GM21737 (cell line): Measurements from ENCODE around the gene CGB5.
"Not testable (repeated sequence)": the region's sequence is repeated elsewhere in the genome, so short reads cannot be mapped to it uniquely, and the experiment has no call there.

Experiments
- ATAC-seq: cut with Tn5 transposase; IDR thresholded peaks from one replicate; pipeline ENCODE4 v1.9.1; 2021; ENCODE audit warnings: mild to moderate bottlenecking, moderate library complexity; ENCODE audit not compliant: unreplicated experiment

Gene CGB5

DNA sequence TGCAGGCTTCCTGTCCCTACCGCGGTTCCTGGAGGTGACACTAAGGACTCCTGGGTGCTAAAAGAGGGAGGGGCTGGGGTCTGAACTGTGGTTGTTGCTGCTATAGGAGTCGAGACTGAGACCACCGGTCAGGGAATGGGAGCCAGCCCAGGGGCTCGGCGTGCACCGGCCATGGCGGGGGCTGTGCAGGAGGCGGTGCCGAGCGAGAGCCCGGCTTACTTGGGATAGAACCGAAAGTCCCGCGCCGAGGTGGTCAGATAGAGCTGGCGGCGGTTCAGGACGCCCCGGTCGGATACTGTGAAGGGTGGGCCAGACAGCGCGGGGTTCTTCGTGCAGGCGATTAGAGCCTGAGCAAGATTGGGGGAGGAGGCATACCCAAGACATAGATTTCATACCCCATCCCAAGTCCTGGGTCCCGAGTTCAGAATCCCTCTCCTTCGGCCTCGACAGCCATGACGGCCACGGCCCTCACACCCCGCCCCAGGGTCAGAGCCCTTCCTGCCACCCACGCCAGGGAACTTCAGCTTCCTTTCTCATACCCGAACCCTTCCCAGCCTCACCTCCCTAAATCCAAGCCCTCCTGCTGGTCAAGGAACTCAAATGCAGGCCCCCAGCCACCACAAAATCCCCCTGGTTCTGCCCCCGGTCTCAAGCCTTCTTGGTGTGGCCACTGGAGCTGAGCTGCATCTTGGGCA, 13.4 kb downstream of the CGB5 start:
- ATAC-seq, result not testable (repeated sequence)

DNA sequence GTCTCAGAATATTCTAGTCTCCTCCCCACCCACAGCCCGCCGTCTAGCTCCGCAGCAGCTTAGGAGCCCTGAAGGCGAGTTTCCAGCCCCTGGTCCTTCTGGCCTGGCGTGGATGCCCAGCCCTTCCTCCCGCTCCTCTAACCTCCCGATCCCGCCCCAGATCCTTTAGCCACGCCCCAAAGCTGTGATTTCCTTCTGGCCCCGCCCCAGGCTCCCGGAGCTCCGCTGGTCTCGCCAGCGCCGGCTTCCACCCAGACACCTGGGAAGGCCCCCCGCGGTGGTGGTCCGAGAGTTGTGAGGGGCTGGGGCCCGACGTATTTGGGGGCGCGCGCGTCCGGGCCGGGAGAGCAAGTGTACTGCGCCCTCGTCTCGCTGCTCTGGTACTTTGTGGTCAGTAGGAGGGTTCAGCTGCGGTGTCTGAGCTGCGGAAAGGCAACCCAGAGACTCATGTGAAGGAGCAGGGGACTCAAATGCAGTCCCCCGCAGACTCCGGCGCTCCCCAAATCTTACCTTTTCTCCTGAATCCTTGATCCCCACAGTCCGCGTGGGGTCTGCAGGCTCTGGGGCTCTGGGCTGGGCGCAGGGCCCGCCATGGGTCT, 14.1 kb downstream of the CGB5 start, which contains the start of gene CGB7:
Gene CGB7, minus strand, starts transcription at position 114 of the 599 bp plus-strand sequence. CDS start 2,374 bp downstream, outside the sequence.
- no peak for ATAC-seq

DNA sequence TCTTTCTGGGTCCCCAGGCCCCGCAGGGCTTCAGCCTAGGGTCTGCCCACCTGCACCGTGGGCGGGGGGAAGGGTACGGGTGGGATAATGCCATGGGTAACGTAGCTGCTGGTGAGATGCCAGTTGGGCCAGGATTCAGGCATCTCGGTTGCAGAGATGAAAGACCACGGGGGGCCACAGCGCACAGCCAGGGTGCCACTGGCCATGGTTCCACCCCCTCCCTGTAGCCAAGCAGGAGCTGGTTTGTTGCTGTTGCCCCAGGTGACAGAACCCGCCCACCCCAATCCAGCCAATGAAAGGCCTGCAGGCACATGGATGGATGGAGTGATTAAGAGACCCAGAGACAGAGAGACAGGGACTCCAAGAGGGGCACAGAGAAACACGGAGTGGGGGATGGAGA, 14.9 kb downstream of the CGB5 start:
- no peak for ATAC-seq

DNA sequence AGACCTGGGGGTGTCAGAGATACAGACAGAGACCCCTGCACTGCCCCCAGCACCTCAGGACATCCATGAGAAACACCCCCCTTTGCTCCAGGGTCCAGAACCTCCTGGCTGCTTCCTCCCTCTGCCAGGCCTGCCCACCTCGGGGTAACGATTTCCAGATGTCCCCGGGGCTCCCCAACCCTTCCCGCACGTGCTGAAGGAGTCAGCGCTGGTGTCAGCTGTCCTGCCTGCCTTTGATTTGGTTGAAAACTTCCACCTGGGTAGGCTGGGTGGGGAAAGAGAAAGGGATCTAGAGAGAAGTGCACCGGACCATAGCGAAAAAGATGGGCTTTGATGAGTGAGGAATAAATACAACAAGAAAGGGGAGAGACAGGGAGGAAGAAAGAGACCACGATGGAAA, 15.4 kb downstream of the CGB5 start:
- no peak for ATAC-seq

DNA sequence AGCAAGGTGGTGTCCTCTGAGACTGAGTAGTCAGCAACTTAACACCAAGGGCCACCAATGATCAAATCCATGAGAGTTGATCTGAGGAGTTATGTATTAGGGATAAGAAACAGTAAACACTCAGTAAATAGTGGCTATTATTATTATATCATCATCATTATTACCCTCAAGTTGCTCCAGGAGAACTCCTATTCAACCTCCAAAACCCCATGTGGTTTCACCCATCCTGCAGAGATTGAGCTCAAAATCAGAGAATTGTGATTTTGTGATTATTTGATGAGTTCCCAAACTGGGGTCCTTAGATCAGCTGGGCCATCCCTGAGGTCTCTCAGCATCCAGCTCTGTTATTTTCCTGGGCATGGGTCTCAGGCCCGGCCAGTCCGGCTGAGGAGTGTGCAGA, 17.4 kb downstream of the CGB5 start:
- ATAC-seq, result no peak

DNA sequence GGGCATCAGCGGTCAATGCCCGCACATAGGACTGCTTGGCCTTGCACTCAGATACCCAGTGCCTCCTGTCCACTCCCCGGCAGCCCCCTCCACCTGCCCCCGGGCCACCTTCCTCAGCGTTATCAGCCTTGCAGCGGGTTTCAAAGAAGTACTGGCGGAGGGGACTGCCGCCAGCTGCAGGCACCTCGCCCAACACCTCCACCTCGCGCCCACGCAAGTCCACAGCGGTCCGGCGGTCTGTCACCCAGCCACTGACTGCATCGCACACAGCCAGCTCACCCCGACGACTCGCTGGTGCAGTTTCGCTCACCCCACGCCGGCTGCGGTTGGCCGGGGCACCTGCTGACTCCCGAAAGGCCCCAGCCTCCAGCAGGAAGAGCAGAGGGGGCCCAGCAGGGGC, 17.8 kb downstream of the CGB5 start:
- ATAC-seq, result no peak

DNA sequence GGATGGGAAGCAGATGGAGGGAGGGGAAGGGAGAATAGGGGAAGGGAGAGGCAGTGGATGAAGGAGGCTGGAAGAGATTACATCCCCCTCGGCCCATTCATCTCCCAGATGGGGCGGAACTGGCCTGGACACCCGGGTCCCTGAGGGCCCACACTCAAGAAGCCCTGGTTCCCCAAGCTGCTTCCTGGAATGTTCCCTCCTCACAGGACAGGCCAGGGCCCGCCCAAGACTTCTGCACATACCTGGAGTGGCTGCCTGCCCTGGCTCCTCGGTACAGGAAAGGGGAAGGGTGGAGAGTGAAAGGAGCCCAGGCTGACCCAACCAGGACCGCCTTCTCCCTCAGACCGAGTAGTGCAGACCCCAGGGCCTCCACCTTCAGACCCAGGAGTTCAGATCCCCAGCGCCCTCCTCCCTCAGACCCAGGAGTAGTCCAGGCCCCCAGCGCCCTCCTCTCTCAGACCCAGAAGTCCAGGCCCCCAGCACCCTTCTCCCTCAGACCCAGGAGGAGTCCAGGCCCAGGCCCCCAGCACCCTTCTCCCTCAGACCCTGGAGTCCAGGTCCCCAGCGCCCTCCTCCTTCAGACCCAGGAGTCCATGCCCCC, 20.5 kb downstream of the CGB5 start:
- ATAC-seq, result no peak

DNA sequence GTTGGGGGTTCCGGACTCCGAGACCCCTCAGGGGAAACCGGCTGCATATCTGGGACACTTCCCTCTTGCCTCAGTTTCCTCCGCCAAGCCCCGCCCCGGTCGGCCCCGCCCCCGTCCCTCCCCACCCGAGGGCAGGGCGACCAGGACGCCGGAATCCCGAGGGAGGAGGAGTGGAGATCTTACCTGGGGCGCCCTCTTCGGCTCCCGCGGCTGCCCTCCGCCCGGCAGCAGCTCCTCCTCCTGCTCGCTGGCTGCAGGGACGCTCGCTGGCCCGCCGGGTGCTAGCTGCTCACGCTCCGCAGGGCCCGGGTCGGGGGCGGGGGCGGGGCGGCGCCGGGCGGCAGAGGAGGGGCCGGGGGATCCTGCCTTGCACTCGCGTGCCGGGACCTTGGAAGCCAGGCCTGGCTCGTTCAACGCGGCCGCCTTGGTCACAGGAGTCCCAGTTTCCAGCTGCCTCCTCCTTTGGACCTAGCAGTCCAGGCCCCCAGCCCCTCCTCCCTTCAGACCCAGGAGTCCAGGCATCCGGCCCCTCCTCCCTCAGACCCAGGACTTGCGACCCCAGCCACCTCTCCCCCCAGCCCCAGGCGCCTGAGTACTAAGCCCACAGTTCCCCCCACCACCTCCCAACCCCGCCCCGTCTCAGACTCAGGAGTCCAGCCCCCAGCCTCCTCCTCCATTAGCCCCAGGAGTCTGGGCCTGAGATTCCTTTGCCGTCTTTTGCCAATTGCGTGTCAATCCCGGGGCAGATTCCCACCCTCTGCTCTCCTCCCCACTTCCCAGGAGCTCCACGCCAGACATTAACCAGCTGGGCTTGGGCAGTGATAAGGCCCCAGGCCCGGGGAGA, 21.3 kb downstream of the CGB5 start, which contains the start of gene NTF4:
Gene NTF4, minus strand, starts transcription at position 51 of the 844 bp plus-strand sequence. CDS start 2,821 bp downstream, outside the sequence.
- no peak for ATAC-seq

DNA sequence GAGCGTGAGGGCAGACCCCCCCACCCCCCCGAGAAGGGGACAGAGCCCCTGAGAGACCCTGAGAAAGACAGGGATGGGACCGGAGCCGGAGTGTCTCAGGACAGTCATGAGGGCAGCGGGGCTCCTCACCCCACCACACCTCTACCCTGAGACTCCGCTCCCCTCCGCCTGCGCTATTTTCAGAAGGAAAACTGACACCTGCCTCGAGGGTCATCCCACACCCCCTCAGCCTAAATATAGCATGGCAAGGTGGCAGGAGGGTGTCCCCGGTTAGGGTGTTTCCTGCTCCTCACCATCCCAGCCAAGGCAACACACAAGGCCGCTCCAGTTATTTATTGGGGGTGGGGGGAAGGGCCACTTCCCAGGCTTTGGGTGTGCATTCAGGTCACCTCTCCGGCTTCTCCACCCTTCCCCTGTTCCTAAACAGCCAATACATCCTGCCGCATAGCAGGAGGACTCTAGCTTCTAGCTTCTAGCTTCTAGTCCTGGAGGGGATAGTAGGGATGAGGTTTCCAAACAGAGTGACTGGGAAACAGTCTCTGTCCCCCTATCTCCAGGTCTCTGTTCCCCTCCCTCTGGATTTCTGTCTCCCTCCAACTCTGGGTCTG, 22.4 kb downstream of the CGB5 start:
- no peak for ATAC-seq

DNA sequence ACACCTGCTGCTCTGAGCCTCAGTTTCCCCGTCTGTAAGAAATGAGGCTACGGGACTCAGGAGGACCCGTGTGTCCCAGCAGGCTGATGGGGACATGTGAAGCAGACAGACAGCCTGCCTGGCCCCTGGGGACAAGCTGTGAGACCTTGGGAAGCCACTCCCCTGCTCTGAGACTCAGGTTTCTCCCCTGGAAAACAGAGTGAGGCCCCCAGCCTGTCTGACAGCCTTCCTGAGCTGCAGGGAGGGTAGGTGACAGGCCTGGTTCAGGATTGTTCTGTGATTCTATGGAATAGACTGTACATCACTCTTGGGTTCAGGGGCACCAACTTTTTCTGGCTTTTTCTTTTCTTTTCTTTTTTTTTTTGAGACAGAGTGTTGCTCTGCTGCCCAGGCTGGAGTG, 23.9 kb downstream of the CGB5 start:
- no peak for ATAC-seq

DNA sequence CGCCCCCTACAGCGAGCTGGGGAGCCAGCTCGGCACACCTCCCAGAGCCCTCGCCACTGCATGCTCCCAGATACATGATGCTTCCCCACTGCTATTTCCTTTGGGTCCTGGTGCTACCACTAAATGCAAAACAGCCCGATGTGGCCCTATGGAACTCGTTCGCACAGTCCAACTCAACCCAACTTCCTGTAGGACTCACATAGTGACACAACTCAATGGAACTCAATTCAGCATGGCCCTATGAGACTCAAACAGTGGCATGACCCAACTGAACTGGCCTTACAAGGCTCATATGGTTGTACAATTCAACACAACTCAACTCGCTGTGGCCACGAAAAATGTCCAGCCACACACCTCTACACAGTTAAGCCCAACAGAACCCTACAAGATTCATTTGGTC, 25.4 kb downstream of the CGB5 start:
- no peak for ATAC-seq

DNA sequence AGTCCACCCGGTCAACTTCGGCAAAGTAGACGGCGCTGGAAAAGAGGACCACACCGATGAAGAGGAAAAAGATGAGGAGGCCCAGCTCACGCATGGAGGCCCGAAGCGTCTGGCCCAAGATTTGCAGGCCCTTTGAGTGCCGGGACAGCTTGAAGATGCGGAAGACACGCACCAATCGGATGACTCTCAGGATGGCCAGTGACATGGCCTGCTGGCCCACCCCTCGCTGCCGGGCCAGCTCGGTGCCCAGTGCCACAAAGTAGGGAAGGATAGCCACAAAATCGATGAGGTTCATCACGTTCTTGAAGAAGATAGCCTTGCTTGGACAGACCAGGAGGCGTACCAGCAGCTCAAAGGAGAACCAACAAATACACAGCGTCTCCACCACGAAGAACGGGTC, 26.8 kb downstream of the CGB5 start:
- no peak for ATAC-seq

DNA sequence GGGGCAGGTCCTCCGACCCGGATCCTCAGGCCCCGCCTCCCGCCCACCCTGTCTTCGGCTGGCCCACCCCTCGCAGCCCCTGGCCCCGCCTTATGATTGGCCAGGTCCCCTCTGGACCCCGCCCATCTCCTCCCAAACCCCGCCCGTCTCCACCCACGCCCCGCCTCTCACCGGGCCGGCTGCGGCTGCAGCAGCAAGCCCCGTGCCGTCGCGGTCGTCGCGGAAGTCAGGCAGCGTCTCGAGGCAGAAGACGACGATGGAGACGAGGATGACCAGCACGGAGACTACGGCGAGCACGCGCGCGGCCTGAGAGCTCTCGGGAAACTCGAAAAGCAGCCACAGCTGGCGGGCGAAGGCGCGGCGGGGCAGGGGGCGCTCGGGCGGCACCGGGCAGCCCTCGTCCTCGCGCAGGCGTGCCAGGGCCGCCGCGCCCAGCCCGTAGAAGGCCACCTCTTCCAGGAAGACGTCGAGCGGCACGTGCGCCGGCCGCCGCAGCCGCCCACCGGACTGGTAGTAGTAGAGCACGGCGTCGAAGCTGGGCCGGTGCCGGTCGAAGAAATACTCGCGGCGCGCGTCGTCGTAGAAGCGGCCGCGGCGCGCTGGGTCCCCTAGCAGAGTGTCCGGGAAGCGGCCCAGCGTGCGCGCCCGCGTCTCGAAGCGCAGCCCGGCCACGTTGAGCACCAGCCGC, 28.4 kb downstream of the CGB5 start:
- no peak for ATAC-seq

DNA sequence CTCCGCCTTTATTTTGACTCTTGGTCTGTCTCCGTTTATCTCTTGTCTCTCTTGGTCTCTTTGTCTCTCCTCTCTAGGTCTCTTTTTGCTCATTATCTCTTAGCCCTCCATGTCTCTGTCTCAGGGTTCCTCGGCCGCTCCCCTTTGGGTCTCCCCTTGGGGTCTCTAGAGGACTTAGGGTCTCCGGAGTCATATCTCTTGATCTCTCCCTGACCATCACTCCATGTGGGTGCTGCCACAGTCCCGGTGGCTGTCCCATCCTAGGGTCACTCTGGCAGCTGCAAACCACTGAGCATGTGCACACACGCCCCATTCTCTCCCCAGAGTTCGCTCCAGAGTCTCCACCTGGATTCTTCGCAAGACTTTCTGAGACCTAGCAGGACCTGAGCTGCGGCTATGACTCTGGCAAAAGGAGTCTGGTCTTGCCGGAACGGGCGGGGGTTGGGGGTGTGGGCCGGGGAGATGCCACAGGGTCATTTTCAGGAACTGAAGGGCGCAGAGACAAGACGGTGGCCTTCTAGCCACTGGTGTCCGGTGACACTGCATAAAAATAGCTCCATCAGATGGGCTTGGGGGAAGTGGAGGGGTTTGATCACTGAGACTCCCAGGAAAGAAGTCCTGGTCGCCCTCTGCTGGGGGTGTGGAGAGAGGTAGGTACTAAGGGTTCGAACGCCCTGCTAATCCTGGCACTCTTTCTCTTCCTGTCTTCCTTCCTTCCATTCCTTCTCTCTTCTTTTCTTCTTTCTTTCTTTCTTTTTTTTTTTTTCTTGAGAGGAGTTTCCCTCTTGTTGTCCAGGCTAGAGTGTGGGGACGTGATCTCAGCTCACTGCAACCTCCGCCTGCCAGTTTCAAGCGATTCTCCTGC, 30.1 kb downstream of the CGB5 start:
- ATAC-seq, result no peak

DNA sequence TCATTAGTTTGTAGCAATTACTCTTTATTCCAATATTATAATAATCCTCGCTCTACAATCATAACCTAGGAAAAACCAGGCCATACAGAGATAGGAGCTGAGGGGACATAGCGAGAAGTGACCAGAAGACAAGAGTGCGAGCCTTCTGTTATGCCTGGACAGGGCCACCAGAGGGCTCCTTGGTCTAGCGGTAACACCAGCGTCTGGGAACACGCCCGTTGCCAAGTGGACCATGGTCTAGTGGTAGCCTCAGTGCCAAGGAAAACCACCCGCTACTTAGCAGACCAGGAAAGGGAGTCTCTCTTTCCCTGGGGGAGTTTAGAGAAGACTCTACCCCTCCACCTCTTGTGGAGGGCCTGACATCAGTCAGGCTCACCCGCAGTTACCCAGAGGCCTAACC, 31.2 kb downstream of the CGB5 start:
- ATAC-seq, result not testable (repeated sequence)

DNA sequence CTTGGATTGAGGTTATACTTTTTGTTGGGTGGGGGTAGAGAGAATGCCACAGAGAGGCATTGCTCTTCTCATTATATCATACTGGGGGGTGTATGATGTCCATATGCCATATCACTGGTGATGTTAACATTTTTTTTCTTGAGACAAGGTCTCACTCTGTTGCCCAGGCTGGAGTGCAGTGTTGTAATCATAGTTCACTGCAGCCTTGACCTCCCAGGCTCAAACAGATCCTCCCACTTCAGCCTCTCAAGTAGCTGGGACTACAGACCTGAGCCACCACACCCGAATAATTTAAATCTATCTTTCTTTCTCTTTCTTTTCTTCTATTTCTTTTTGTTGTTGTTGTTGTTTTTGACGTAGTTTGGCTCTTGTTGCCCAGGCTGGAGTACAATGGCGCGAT, 36.7 kb downstream of the CGB5 start:
- ATAC-seq, result no peak

DNA sequence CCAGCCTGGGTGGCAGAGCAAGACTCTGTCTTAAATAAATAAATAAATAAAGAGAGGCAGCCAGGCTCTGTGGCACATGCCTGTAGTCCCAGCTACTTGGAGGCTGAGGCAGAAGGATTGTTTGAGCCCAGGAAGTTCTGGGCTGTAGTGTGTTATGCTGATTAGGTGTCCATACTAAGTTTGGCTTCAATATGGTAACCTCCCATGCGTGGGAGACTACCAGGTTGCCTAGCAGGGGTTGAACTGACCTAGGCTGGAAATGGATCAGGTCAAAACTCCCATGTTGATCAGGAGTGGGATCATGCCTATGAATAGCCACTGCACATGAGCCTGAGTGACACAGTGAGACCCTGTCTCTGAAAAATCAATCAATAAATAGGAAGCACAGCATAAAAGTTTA, 37.6 kb downstream of the CGB5 start:
- ATAC-seq, result no peak

DNA sequence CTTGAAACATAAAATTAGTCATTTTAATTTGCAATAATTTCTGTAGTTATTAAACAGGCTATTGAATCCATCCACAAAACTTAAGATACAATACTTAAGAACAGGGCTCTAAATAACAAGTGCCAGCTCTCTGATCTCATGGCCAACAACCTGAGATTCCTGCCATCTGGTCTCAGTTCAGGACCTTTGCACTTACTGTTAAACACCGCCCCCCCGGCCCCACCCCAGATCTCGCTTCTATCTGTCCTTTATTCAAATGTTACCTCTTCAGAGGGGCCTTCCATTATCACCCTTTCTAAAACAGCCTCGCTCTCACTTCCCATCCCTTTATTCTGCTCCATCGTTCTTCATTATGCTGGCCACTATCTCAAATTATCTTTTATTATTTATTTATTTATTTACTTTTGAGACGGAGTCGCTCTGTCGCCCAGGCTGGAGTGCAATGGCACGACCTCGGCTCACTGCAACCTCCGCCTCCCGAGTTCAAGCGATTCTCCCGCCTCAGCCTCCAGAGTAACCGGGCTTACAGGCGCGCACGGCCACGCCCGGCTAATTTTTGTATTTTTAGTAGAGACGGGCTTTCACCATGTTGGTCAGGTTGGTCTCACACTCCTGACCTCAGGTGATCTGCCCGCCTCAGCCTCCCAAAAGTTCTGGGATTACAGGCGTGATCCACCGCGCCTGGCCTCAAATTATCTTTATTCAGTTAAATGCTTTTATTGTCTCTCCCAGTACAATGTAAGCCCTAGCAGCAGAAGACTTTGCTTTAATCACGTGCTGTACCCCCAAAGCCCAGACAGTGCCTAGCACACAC, 40.8 kb downstream of the CGB5 start:
- no peak for ATAC-seq
